Fibroblast of lung (primary cell): ENCODE measurements around the gene TNP2.

Source experiments
- CTCF ChIP-seq, 2 donors: IDR thresholded peaks in 1 of 2; conservative IDR thresholded peaks in 1 of 2; 1 replicate in 1 of 2; 2 replicates in 1 of 2; pipeline ENCODE4 v1.5.1; 2011 to 2012; ENCODE audit warnings: low read length in 2 of 2, control low read depth in 1 of 2, inconsistent platforms in 1 of 2, low read depth in 1 of 2, mild to moderate bottlenecking in 1 of 2
- EZH2 ChIP-seq: IDR thresholded peaks from 2 replicates; pipeline ENCODE4 v1.5.1; 2012; ENCODE audit warnings: low read length, control low read depth, mild to moderate bottlenecking; ENCODE audit errors: missing control alignments

GRCh38 chr16:11296706-11297491 lies 27.8 kb upstream of the TNP2 start:
- TF ChIP-seq CTCF (conservative IDR thresholded peaks at IDR 0.05 in 1 of 2, IDR thresholded peaks at IDR 0.05 in 1 of 2; ENCODE audit: low read depth in 1 of 2, low read length in 2 of 2) (no peak), EZH2 (no peak)
